GM20000 (cell line): Measurements from ENCODE around the gene HMGN4.

Experiments
- DNase-seq: peaks from one replicate; pipeline ENCODE4 v3.0.0; 2012; ENCODE audit warnings: low spot score
- TF ChIP-seq, protein P1 (sequence below): IDR thresholded peaks from 2 replicates; pipeline ENCODE4 v1.5.1; 2012; ENCODE audit warnings: mild to moderate bottlenecking, control low read depth; ENCODE audit errors: extremely low read depth, missing control alignments

HMGN4 gene

DNA sequence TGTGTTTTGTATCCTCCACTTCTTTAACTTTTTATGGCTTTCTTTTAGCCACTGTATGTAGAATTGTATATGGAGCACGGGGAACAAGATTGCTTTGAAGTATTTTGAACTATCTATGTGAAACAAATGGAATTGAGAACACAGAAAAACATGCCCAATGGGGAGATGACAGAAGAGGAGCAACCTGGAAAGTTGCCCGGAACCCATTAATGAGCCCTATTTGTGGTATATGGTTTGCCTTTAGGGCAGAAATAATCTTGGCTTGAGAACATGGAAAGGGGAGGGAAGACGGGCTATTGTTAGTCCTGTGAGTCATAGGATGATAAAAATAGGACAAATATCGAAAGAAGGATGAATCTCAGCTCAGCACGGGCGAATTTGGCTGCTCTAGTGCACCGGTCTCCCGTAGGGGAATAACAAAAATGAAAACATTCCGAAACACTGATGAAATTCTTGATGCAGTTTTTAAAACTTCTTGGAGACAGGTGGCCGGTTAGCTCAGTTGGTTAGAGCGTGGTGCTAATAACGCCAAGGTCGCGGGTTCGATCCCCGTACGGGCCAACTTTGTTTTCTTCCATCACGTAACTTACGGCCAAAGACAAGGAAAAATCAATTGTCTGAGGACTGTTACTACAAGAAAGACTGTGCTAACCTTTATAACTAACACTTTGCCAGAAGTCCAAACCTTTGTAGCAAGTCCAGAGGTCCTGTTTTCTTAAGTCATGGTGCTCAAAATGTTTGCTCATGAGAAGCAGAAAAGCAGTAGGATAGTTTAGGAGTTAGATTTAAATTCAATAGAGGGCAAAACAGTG, 15.7 kb downstream of the HMGN4 start:
- DNase-seq, result peak; percentile 52
- TF ChIP-seq, protein P1, sequence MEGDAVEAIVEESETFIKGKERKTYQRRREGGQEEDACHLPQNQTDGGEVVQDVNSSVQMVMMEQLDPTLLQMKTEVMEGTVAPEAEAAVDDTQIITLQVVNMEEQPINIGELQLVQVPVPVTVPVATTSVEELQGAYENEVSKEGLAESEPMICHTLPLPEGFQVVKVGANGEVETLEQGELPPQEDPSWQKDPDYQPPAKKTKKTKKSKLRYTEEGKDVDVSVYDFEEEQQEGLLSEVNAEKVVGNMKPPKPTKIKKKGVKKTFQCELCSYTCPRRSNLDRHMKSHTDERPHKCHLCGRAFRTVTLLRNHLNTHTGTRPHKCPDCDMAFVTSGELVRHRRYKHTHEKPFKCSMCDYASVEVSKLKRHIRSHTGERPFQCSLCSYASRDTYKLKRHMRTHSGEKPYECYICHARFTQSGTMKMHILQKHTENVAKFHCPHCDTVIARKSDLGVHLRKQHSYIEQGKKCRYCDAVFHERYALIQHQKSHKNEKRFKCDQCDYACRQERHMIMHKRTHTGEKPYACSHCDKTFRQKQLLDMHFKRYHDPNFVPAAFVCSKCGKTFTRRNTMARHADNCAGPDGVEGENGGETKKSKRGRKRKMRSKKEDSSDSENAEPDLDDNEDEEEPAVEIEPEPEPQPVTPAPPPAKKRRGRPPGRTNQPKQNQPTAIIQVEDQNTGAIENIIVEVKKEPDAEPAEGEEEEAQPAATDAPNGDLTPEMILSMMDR, result no peak

DNA sequence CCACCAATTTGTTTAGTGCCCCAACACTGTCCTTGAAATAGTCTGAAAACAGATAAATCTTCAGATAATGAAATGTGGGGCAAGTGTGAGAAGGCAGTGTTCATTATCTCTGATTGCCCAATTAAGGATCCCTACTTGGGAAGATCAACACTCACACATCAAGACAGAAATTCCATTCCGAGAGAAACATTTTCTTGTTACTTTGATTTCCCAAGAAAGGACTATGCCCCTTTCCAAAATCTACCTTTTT, 16.2 kb downstream of the HMGN4 start:
- no peak for DNase-seq
- TF ChIP-seq, protein P1, result no peak

DNA sequence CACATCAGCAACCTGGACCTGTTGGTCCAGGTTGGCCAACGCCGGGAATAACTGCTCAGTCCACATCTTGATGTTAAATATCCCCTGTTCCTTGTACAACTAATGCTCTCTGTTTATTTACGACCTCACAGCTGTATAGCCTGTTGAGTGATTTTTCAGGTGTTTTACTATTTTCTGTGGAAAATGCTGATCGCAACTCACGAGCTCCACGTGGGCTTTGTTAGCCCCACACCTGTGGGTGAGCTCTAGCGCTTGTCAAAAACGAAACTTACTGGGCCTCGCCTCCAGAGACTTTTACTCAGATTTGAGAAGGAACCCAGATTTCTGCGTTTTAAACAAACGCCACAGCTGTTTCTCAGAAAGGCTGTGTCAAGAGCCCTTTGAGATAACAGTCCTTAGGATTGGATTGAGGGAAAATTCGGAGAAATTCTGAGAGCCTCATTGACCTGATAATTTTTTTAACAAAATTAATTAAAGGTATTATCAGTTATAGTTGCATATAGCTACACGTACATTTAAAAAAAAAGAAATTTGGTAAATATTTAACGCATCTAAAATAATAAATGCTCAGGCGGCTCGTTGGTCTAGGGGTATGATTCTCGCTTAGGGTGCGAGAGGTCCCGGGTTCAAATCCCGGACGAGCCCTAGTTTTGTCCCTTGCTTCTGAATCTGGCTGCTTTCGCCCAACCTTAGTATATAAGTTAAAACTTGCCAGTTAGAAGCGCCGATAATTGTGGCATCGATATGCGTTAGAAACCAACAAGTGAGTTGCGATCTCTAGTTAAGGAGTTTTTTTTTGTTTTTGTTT, 16.7 kb downstream of the HMGN4 start:
- peak; percentile 52 for DNase-seq
- TF ChIP-seq, protein P1, result no peak

DNA sequence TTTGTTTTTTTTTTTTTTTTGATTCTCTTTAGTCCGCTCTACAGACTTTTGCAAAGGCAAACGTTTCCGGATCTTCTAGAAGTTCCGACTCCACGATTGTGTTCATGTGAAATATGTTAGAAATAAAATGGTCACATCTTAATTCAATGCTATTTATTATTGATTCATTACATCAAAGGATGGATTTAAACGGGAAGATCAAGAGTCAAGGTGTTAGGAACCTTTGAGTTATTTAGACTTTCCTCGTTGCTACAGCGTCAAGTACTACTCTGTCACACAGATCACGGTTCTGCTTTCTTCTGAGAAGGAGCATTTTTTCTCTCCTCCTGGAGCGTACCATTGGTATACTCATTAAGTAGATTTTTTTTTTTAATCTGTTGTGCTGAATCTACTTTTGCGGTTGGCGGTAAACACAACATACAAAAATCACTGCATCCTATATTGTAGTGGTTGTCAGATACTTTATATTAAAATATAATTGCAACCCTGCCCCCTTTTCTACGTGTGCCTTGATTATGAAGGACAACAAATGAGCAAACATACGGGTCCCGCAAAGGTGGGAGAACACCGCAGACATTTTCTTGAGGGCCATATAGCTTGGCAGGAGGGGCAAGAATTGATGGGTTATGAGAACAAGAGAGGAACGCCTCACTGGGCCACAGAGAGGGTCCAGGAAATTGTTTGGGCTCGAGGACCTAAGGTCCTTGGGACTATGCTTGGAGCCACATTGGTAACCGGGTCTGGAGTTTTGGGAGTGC, 17.5 kb downstream of the HMGN4 start:
- TF ChIP-seq, protein P1, result no peak
- DNase-seq, result no peak

DNA sequence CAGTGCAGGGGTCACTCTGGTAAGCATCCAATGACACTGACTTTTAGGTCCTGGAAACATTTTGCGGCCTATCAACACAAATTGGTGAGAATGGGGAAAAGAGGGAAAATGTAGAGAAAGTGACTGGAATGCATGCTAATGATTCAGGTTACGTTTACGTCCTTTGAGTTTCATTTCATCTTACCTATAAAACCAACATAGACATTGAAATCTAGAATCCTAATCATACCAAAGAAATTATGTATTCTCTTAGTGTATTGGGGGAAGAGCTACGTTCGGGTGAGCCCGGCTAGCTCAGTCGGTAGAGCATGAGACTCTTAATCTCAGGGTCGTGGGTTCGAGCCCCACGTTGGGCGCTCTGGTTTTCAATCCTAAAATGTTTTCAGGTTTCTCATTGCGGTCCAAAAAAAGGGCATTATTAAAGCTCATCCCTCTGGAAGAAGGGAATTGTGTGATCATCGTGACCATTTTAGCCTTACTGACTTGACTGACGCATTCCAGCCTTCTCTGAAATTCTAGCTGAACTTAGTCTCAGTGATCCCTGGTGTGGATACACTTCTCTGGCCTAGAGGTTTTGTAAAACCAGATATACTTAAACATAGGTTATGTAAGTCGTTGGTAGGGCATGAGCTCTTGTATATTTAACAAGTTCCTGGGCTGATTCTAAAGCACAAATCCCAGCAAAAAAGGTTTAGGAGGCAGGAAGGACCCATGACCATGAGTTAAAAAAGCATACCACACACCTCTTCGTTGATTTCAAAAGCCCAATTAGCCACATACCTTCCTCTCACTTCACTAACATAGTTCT, 18.3 kb downstream of the HMGN4 start:
- TF ChIP-seq, protein P1, result no peak
- DNase-seq, result no peak

DNA sequence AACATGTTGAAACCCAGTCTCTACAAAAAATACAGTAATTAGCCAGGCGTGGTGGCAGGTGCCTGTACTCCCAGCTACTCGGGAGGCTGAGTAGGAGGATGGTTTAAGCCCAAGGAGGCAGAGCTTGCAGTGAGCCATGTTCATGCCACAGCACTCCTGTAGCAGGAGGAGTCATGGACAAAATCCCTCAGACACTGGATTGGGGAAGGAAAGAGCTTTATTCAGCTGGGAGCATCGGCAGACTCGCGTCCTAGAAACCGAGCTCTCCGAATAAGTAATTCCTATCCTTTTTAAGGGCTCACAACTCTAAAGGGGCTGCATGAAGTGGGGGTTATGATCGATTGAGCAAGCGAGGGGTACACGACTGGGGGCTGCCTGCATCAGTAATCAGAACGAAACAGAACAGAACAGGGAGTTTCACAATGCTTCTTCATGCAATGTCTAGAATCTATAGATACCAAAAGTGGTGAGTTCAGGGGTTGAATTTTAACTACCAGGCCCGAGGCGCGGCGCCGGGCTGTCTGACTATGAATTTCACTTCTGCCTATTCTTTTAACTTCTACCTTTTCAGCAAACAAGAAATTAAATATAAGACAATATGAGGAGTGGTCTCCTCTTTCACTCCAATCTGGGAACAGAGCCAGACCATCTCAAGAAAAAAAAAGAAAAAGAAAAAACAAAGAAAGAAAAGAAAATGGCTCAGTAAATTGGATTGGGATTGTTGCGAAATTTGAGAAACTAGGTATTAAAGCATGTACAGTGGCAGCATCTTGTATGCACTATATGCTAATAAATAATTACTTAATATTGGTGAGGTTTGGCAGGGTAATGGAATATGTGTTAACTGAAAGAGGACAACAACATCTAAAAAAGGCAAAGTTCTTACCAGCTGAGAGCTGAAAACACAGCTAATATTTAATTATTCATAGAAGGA, 23.6 kb downstream of the HMGN4 start:
- TF ChIP-seq, protein P1, result no peak
- DNase-seq, result no peak
